Inferior parietal cortex (tissue), 1 donor: ENCODE measurements around the gene LRIT1.
A peak's percentile ranks its signal among the peaks of the same experiment; 100 is the strongest.

Experiments
- DNase-seq: peaks from one replicate; pipeline ENCODE4 v3.0.0-alpha.2; 2016; ENCODE audit errors: extremely low spot score

Gene LRIT1

GRCh38 chr10:84214046-84214572, 27.2 kb downstream of the LRIT1 start:
- DNase-seq = no peak

- DNase-seq = no peak
Measured at GRCh38 chr10:84213076-84213475, 28.3 kb downstream of the LRIT1 start.

GRCh38 chr10:84212014-84212413, 29.3 kb downstream of the LRIT1 start:
- DNase-seq = no peak

GRCh38 chr10:84211566-84211965, 29.8 kb downstream of the LRIT1 start:
- no peak for DNase-seq

GRCh38 chr10:84208023-84208422, 33.3 kb downstream of the LRIT1 start:
- no peak for DNase-seq

- DNase-seq = no peak
Measured at GRCh38 chr10:84205853-84206525, 35.4 kb downstream of the LRIT1 start.

- peak; percentile 86 for DNase-seq
Measured at GRCh38 chr10:84205049-84205852, 36.1 kb downstream of the LRIT1 start.

- DNase-seq = no peak
Measured at GRCh38 chr10:84204610-84205009, 36.7 kb downstream of the LRIT1 start.

GRCh38 chr10:84204122-84204521, 37.2 kb downstream of the LRIT1 start:
- DNase-seq = no peak

GRCh38 chr10:84202349-84202748, 39.0 kb downstream of the LRIT1 start:
- DNase-seq = no peak

GRCh38 chr10:84201682-84202081, 39.7 kb downstream of the LRIT1 start:
- no peak for DNase-seq

- DNase-seq = no peak
Measured at GRCh38 chr10:84201244-84201606, 40.1 kb downstream of the LRIT1 start.

GRCh38 chr10:84200537-84201243, 40.7 kb downstream of the LRIT1 start:
- DNase-seq = no peak

GRCh38 chr10:84198206-84198915, 43.0 kb downstream of the LRIT1 start:
- no peak for DNase-seq

GRCh38 chr10:84197643-84198042, 43.7 kb downstream of the LRIT1 start:
- DNase-seq = no peak

GRCh38 chr10:84196941-84197340, 44.4 kb downstream of the LRIT1 start:
- no peak for DNase-seq

- no peak for DNase-seq
Measured at GRCh38 chr10:84196083-84196482, 45.3 kb downstream of the LRIT1 start.

- no peak for DNase-seq
Measured at GRCh38 chr10:84195044-84195830, 46.1 kb downstream of the LRIT1 start.

GRCh38 chr10:84194424-84195043, 46.8 kb downstream of the LRIT1 start, which contains the start of gene CDHR1:
CDHR1 (plus strand) TSS chr10:84194537; CDS start chr10:84194761, 224 bp downstream.
- DNase-seq = no peak

- DNase-seq = no peak
Measured at GRCh38 chr10:84193846-84194423, 47.4 kb downstream of the LRIT1 start.
